GM18499 (cell line): ENCODE measurements around the gene TCHP.

ENCODE experiments used
- ATAC-seq: cut with Tn5 transposase; IDR thresholded peaks from one replicate; pipeline ENCODE4 v1.9.1; 2021; ENCODE audit warnings: moderate number of reproducible peaks; ENCODE audit not compliant: insufficient read depth, unreplicated experiment

The TCHP gene

GRCh38 chr12:109958374-109958773 lies 58.3 kb downstream of the TCHP start:
- no peak for ATAC-seq

GRCh38 chr12:109959411-109960093 lies 59.5 kb downstream of the TCHP start:
- no peak for ATAC-seq

- no peak for ATAC-seq
Observed at GRCh38 chr12:109961201-109961600, 61.1 kb downstream of the TCHP start.

GRCh38 chr12:109961612-109962011 lies 61.5 kb downstream of the TCHP start:
- ATAC-seq: no peak

- ATAC-seq: no peak
Observed at GRCh38 chr12:109962398-109962797, 62.3 kb downstream of the TCHP start.

- no peak for ATAC-seq
Observed at GRCh38 chr12:109963330-109963729, 63.3 kb downstream of the TCHP start.

- no peak for ATAC-seq
Observed at GRCh38 chr12:109963743-109964429, 63.8 kb downstream of the TCHP start.

GRCh38 chr12:109966546-109966945 lies 66.5 kb downstream of the TCHP start:
- no peak for ATAC-seq

- no peak for ATAC-seq
Observed at GRCh38 chr12:109967383-109968031, 67.4 kb downstream of the TCHP start.
